Right lobe of liver (tissue), 4 donors: ENCODE measurements around the gene MRPS15.

Experiments
- CTCF ChIP-seq, 4 donors: fragments of 200-600 bp in 3 of 4; fragments of 450-650 bp in 1 of 4; IDR thresholded peaks; one replicate each; pipeline versions ENCODE4 v1.5.1 to v1.8.0; 2016 to 2022; ENCODE audit warnings: antibody characterized with exemption in 4 of 4, mild to moderate bottlenecking in 2 of 4
- POLR2A ChIP-seq: fragments of 450-650 bp; IDR thresholded peaks from one replicate; pipeline ENCODE4 v1.6.1; 2017; ENCODE audit warnings: antibody characterized with exemption, mild to moderate bottlenecking
- donor health status: DM: no; HTN: no; CAD: no.
- donor health status: DM: no; HTN: no; CAD: no.
- donor health status: DM: no; HTN: yes; CAD: no.

- TF ChIP-seq CTCF (IDR thresholded peaks at IDR 0.05) (no peak), POLR2A (no peak)
Observed at GRCh38 chr1:36503733-36504132, 39.5 kb upstream of the MRPS15 start.
